OCI-LY7 (cell line): ENCODE data around the gene ATP2A3.

ENCODE experiments used
- CTCF ChIP-seq: fragments of 200-600 bp; sonication (generic); conservative IDR thresholded peaks from 2 replicates; pipeline ENCODE4 v1.5.1; 2014; ENCODE audit warnings: mild to moderate bottlenecking, antibody characterized with exemption, low read length, moderate library complexity, mixed read lengths
- EZH2phosphoT487 ChIP-seq: fragments of 200-600 bp; sonication (generic); IDR thresholded peaks from 2 replicates; pipeline ENCODE4 v1.6.1; 2018; ENCODE audit warnings: low read depth, borderline replicate concordance, mild to moderate bottlenecking, mixed run types, antibody characterized with exemption, low read length, moderate library complexity, mixed read lengths

DNA sequence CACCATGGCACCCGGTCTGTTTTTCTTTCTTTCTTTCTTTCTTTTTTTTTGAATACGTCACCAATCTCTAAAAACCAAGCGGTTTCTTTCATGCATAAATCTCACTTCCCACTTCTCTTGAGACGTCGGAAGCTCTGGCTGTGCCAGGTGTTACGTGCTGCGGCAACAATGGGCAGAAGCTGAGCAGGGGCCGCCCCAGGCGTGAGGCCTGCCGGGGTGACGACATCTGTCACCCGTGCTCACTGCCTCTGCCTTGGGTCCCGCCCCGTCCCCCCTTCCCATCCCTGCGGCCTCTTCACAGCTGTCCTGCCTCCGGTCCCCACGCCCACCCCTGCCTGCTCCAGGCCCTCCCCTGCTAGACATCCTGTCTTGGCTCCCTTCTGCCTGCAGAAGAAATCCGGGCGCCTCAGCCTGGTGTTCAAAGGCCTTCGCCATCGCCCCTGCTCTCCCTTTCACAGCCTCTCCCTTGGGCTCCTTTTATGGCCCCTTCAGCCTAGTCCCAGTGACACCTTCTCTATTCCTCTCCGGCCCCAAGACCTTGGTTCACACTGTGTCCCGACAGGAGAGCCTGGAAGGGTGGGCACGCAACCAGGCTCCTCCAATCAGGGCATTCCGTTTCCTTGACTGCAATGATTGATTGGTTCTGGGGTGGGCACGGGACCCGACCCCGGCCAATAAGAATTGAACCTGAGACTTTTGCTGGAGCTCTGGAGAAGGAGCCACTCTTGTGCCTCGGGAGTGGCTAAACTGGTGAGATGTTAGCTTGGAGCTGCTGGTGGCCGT lies 52.8 kb downstream of the ATP2A3 start:
- TF ChIP-seq CTCF = no peak
- no peak for TF ChIP-seq EZH2phosphoT487
